Measurements from ENCODE around the gene GCK.
"Not testable (repeated sequence)": the region's sequence is repeated elsewhere in the genome, so short reads cannot be mapped to it uniquely, and the experiment has no call there.

The GCK gene

DNA sequence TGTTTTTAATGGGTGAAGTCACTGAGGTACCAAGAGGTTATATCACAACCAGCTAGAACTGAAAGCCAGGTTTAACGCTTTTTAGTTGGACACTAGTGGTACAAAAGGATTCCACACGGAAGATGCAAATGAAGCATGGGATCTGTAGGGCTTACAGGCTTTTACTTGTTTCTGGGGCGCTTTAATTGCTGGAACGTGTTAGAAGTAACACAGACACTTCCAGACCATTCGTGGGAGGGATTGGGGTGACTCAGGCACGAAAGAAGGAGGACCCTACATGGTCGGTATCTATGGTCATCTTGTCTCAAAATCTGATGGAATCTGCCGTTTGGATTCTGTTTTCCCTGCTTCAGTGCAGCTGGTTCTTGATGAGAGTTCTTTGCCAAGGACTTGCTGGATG is 12.6 kb upstream of the GCK start:
- no peak for DNase-seq (ENCODE audit: low read depth in 2 of 2)

DNA sequence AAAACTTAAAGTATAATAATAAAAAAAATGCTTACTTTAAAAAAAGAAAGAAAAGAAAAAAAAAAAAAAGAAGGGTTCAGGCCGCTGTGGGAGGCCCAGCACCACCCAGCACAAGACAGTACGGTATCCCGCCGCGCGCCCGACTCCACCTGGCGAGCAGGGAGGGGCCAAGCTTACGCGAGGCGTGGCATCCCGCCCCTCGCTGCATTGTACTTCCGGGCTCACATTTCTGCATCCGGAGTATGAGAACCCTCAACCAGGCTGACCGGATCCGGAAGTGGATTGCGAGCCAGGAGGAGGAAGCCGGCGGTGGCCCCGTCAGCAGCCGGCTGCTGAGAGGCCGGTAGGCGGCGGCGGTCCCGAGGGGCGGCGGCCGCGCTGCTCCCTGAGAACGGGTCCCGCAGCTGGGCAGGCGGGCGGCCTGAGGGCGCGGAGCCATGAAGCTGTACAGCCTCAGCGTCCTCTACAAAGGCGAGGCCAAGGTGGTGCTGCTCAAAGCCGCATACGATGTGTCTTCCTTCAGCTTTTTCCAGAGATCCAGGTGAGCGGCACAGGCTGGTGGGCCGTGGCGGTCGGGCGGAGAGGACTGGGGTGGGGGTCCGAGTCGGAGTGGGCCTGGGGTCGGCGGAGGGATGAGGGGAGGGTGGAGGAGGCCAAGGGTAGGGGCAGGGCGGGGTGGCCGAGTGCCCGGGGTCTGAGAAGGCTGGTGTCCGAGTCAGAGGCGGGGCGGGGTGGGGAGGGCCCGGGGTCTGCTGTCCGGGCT is 11.6 kb upstream of the GCK start, which contains the start of gene YKT6:
Gene YKT6, plus strand, starts transcription at position 280 of the 763 bp plus-strand sequence. Its CDS starts 158 bp downstream, at position 438.
- peak; percentile 84 to 86 for DNase-seq (ENCODE audit: low read depth in 2 of 2)

DNA sequence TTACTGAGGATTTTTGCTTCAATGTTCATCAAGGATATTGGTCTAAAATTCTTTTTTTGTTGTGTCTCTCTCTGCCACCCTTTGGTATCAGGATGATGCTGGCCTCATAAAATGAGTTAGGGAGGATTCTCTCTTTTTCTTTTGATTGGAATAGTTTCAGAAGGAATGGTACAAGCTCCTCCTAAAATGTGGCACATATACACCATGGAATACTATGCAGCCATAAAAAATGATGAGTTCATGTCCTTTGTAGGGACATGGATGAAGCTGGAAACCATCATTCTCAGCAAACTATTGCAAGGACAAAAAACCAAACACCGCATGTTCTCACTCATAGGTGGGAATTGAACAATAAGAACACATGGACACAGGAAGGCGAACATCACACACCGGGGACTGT is 10.9 kb upstream of the GCK start:
- not testable (repeated sequence) for DNase-seq (ENCODE audit: low read depth in 2 of 2)

GRCh38 chr7:44197474-44197873 is 8.2 kb upstream of the GCK start:
- DNase-seq (ENCODE audit: low read depth in 2 of 2): no peak

DNA sequence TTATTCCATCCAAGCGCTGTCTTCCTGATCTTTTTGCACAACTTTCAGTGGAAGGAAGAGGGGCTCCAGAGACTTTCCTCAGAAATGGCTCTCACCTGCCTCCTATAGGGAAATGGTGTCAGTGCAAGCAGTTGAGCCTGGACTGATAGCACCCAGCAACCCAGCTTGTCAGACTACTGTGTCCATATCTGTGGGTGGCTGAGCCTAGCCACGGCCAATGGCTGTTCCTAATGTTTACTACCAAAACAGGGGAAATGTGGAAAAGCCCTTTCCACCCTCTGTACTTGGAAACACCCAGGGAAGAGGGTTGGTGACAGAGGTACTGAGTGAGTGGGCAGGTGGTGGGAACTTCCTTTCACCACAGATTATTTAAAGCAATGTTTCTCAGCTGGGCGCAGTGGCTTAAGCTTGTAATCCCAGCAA is 7.2 kb upstream of the GCK start:
- no peak for DNase-seq (ENCODE audit: low read depth in 2 of 2)

DNA sequence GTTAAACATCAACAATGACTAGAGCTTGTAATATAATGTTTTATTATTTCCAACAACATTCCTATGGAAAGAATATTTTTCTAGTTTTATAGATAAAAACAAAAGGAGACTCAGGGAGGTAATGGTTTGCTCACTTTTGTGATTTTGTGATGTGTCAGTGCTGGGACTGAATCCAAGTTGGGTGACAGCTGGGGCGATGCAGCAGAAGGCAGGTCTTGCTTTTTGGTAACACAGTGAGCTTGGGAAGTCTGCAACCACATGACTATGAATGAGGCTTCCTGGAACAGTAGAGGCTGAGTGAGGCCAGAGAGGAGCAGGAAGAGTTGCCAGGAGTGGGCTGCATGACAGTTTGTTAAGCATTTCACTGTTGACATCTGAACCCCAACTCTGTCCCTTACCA is 6.7 kb upstream of the GCK start:
- DNase-seq (ENCODE audit: low read depth in 2 of 2): no peak

DNA sequence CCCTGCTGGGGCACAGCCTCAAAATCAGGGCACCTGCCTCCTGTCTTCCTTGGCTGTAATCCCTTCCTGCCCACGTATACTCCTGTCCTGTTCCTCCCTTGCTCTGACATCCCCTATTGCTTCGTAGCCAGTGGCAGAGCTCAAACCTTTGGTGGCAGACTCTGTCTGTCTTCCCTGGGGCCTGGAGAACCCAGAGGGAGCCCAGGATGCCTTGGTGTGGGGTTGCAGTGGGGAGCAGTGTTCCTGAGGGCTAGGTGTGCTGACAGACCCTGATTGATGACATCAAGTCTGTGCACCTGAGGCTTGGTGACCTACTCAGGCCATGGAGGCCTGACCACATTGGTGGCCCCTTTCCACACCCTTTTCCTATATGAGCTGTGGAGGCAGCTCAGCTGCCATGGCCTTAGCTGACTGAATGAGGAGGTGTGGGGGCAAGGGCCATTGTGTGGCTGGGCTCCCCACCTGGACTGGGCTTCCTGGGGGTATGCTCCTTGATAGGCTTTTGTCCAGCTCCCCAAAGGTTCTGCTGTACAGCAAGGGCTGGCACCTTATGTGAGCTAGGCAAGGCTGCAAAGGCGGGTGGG is 5.4 kb upstream of the GCK start:
- no peak for DNase-seq (ENCODE audit: low read depth in 2 of 2)

DNA sequence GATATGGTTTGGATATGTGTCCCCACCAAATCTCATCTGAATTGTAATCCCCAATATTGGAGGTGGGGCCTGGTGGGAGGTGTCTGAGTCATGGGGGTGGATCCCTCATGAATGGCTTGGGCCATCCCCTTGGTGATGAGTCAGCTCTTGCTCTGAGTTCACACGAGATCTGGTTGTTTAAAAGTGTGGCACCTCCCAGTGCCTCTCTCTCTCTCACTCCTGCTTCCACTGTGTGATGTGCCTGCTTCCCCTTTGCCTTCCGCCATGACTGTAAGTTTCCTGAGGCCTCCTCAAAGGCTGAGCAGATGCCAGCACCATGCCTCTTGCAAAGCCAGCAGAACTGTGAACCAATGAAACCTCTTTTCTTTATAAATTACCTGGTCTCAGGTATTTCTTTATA is 4.8 kb upstream of the GCK start:
- no peak for DNase-seq (ENCODE audit: low read depth in 2 of 2)

DNA sequence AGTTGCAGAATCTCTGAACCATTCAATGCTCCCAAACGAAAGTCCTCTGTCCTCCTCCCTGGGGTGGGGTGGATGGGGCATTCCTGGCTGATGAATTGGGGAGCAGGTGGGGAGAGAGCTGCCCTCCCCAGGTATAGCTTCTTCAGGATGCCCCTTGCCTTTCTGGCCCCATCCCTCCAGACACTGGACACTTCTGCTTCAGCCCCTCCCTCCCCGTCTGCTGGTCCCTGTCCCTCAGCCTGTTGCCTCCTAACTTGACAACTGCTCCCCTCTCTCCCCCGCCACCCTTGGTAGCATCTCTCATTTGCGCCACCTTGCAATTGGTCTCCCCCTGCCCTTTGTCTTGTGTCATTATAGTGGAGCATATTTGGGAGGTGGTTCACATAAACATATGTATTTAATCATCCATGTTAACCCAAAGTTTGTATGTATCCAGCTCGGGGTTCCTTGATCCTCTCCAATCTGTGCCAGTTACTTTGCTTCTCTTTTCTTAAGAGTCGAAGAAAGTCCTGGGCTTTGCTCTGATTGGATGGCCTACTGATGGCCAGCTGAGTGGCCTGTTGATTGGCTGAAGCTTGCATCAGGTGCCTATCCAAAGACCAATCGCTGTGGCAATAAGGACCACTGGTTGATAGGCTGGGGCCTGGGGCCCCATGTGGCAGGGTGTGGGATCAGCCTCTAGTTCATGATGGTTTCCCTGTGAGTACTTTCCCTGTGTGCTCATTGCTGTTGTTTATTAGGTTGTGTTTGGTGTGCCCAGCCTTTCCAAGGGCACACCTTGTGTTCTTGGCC is 4.0 kb upstream of the GCK start:
- DNase-seq (ENCODE audit: low read depth in 2 of 2): no peak

DNA sequence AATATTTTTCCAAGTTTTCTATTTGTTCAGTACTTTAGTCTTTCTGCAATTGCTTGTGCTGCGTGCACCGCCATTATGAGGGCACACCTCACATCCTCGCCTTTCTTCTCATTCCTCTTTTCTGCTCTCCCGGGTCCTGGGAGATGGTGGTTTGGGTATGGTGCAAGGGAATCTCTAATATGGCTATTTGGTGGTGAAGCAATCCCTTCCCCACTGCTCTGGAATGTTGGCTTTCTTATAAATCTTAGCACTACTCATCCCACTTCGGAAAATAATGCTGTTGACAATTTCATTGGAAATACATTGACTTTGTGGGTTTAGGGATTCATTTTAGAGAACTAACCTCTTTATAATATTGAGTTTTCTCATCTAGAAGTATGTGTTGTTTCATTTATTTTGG is 1.9 kb upstream of the GCK start:
- DNase-seq (ENCODE audit: low read depth in 2 of 2): no peak

- DNase-seq (ENCODE audit: low read depth in 2 of 2): no peak
Observed at GRCh38 chr7:44189993-44190872, 994 bp upstream of the GCK start.

- DNase-seq (ENCODE audit: low read depth in 2 of 2): no peak
Observed at GRCh38 chr7:44188480-44189225, 586 bp downstream of the GCK start.

DNA sequence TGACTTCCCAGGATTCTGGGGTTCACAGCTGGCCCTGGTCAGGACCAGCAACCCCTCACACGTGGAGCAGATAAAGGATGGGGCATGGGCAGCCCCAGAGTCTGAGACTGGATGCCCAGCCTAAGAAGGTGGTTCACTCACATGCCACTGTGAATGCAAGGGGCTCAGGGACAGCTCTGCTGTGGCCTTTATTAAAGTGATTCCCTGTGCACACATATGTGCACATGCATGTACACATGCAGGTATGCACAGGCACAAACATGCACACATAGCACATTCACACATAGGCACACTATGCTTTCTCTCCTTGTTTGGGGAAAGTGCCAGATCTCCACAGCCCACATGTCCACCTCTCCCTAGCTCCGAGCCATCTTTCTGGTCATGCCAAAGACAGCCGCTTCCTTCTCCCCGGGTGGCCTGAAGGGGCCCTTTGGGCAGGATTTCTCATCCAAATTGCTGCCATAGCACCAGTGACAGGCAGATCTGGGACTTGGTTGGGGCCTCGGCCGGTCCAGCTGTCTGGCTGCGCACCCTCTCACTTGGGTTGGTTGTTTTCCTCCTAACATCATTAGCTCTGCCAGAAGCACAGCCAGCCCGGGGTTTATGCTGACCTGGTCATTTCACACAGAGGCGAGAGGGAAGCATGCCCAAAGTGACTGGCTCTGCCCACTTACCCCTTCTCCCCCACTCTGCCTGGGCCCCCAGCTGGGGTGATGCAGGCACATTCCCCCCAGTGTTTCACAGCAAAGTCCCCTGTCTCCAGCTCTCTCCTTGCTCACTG is 1.4 kb downstream of the GCK start:
- DNase-seq (ENCODE audit: low read depth in 2 of 2): no peak

DNA sequence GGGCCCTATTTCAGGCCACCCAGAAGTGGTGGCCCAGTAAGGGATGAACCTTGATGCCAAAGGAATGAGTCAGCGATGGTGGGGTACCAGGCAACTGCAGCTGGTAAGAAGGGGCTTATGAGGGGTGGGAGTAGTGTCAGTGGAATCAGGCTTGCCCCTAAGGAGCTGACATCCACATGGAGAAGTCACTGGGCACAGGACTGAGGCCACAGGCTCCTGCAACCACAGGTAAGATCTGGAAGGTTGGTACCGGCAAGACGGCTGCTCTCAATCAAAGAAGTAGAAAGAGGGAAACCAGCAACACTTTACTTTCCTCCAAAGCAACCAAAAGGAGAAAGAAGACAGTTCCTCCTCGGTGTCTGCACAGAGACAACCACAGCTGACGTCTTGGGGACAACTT is 2.5 kb downstream of the GCK start:
- no peak for DNase-seq (ENCODE audit: low read depth in 2 of 2)

- DNase-seq (ENCODE audit: low read depth in 2 of 2): no peak
Observed at GRCh38 chr7:44185729-44186128, 3.5 kb downstream of the GCK start.

DNA sequence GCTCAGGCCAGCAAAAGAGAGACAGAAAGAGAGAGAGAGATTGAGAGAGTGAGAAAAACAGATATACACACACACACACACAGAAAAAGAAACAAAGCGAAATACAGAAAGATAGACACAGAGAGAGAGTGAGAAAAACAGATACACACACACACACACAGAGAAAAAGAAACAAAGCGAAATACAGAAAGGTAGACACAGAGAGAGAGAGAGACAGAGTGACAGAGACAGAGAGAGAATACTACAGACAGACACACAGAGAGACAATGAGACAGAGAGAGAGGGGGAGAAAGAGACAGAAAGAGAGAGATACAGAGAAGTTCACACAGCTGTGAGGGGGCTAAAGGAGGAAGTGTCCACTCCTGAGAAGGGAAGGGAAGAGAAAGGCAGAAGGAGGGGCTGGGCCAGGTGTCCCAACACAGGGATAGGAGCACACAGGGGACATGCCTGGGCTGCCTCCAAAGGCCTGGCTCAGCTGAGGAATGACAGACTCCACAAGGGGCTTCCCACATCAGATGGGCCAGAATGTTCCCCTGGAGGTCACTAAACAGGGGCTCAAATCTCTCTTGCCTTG is 4.3 kb downstream of the GCK start:
- DNase-seq (ENCODE audit: low read depth in 2 of 2): no peak

DNA sequence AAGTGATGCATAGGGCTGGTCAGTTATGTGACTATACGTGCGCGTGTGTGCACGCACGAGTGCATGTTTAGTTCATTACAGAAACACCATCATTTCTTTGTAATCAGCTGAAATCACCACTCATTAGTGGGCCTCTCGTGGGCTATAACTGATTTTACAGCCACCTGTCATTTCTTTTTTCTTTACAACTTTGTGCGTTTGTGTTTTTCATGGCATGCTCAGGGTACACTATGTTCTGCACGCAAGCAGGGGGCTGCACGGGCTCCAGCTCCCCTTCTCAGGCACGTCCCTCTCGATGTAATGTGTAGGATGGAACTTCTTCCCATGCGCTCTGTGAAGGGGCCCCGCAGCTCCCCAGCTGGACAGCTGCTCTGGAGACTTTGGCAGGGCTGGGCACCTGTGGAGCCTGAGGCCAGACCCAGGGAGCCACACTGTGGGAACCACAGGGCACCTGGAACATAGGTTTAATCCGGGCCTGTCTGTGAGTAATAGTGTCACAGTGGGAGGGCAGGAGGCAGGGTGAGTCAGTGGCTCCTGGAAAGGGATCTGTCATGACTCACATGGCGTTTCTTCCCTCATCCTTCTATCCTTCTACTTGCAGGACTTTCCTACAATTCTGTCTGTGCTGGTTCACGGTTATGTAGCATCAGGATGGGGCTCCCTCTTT is 4.9 kb downstream of the GCK start:
- no peak for DNase-seq (ENCODE audit: low read depth in 2 of 2)

- DNase-seq (ENCODE audit: low read depth in 2 of 2): no peak
Observed at GRCh38 chr7:44183386-44183785, 5.9 kb downstream of the GCK start.

DNA sequence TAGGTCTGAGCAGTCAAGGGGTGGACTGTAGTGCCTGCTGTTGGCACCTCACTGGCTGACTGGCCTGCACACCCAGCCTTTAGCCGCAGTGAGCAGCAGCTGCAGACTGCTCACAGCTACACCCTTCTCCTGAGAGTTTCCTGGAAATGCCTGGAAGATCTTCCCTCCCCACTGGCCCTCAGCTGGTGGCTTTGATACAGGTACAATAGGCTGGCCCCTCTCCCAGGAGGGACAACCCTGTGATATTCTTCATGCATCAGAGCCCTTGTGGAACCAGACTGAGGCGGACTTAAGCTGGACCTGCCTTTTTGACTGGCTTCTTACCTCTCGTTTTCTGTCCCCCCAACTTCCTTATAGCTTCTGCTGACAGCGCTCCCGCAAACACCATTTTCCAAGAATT is 6.4 kb downstream of the GCK start:
- no peak for DNase-seq (ENCODE audit: low read depth in 2 of 2)
